D721Med (cell line): Measurements from ENCODE around the gene RBM48.

Experiments
- DNase-seq: peaks from one replicate; pipeline ENCODE4 v3.0.0; 2011; ENCODE audit warnings: low spot score; ENCODE audit not compliant: insufficient read length
- FAIRE-seq: peaks from 2 replicates; lab custom pipeline; 2011; peaks lifted over from hg19 to GRCh38; lab: Jason Lieb, UNC
- CTCF ChIP-seq: IDR thresholded peaks from 2 replicates; pipeline ENCODE4 v1.5.1; 2012; ENCODE audit warnings: mild to moderate bottlenecking, control low read depth; ENCODE audit not compliant: insufficient read depth; ENCODE audit errors: missing control alignments

The RBM48 gene

GRCh38 chr7:92567460-92567859 lies 38.9 kb downstream of the RBM48 start:
- FAIRE-seq = no peak
- DNase-seq = no peak
- TF ChIP-seq CTCF = no peak

GRCh38 chr7:92569137-92569536 lies 40.5 kb downstream of the RBM48 start:
- DNase-seq (no peak), FAIRE-seq (no peak)
- TF ChIP-seq CTCF = no peak

- TF ChIP-seq CTCF = no peak
- no peak for FAIRE-seq
Observed at GRCh38 chr7:92576296-92576695, 47.7 kb downstream of the RBM48 start.

GRCh38 chr7:92582948-92583347 lies 54.4 kb downstream of the RBM48 start:
- DNase-seq (no peak), FAIRE-seq (no peak)
- no peak for TF ChIP-seq CTCF

More at GRCh38 chr7:92576296-92576695, 47.7 kb downstream of the RBM48 start:
- DNase-seq = no peak

- no peak for TF ChIP-seq CTCF
- FAIRE-seq (no peak), DNase-seq (no peak)
Observed at GRCh38 chr7:92584953-92585352, 56.4 kb downstream of the RBM48 start.

- DNase-seq (no peak), FAIRE-seq (no peak)
- no peak for TF ChIP-seq CTCF
Observed at GRCh38 chr7:92586403-92586802, 57.8 kb downstream of the RBM48 start.

GRCh38 chr7:92586841-92587240 lies 58.2 kb downstream of the RBM48 start:
- no peak for FAIRE-seq
- no peak for TF ChIP-seq CTCF
- no peak for DNase-seq
